ENCODE data around the gene TSC22D4.

TSC22D4 gene

DNA sequence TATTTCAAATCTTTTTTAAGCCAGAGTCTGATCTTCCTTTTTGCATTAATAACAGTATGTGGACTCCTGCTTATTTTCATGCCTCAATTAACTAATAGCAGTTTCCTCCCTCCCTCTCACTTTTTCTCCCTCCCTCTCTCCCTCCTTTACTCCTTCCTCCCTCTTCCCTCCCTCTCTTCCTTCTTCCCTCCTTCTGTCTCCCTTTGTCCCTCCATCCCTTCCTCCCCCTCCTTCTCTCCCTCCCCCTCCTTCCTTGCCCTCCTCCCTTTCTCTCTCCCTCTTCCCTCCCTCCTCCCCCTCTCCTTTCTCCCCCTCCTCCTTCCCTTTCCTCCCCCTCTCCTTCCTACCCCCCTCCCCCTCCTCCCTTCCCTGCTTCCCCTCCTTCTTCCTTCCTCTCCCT is 52.5 kb downstream of the TSC22D4 start:
- no peak for DNase-seq

DNA sequence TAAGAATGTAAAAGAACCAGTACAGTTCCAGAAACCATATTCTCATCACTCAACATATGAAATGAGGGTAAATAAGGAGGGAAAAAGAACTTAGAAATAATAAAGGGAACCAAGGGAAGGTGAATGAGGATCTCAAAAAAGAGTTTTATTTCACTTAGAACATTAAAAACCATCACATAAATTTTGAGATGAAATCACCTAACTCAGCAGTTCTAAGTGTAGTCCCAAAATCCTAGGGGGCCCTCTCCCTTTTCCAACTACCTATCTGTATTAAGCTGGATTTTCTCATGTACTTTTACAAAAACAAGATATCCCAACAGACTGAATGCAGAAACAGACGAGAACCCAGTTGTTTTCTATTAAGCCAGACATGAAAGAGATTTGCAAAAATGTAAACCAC is 53.7 kb downstream of the TSC22D4 start:
- no peak for DNase-seq

DNA sequence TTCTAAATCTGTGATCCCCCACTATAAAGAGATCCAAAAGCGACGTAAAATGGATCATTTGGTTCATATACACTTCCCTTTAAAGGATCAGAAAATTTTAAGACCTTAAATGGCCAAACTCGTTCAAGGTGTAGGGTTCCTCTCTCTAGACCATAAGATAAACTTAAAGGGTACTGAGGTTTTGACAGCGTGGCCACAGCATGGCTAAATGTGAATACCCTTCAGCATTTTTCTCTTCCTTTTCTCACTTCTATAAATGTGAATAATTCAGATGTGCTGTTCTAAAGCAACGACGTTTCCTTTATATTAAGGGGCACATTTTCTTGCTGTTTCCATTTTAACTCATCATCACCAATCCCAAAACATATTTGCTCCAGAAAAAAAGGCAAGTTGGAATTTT is 55.7 kb downstream of the TSC22D4 start:
- no peak for DNase-seq

DNA sequence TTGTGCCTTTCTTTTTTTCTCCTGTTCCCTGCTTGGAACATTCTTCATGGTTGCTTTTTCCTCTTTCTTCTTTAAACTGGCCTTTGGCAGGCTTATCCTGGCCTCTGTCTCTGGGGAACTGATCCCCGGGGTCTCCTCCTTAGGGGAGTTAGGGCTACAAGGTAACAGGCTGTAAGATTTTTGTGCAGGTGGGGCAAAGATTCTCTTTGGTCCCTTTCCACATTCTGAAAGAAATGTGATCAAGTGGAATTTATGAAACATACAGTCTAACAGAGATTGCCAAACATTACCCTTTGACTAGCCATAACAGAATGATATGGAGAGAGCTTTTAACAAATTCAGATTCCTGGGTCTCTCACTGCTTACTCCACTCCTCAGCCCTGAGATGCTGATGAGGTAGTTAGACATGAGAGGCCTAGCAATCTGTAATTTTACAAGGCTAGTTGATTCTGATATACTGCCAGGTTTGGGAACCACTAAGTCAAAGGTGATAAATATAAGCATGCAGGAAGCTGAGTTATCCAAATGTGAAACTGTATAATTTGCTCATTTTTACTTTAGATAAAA is 59.3 kb downstream of the TSC22D4 start:
- no peak for DNase-seq

DNA sequence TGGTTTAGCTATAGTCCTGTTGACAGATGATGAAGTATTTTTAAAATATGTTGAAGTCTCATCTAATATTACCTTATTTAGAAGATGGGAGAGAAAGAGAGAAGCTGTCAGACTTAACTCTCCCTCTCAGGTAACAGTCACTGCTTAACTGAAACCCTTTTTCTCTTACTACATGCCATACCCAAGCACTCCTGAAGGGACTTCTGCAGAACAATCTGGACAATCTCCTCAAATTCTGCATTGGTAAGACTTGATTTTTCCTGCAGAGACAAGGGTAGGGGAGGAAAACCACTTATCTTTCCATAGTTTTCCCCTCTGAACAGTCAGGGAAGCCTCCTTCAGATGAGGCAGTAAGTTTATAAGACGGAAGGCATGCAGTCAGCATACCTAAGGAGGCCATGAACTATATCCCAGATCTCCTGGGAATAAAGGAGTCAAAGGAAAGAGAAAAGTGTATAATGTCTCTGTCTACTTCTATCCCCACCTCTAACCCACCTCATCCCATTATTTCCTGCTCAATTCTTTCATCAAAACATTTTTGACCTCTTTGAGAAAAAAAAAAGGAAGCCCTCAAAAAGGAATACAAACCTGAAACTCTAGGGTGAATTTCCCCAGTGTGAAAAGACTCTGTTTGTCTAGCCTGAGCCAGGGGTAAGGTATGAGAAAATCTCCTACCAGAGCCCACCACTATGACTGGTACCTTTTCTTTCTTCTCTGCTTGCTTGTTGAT is 59.9 kb downstream of the TSC22D4 start:
- DNase-seq, result no peak

Measured in activated gamma-delta T cell treated with Interleukin-2 at 50 U/mL for 16 hours (primary cell).